ENCODE measurements around the gene TSPAN9. TPM values are rescaled to one million over a fixed set of nuclear protein-coding genes. Genes with fewer than 3 reads are reported as not detected.
A peak's percentile ranks its signal among the peaks of the same experiment; 100 is the strongest.

TSPAN9 gene, protein sequence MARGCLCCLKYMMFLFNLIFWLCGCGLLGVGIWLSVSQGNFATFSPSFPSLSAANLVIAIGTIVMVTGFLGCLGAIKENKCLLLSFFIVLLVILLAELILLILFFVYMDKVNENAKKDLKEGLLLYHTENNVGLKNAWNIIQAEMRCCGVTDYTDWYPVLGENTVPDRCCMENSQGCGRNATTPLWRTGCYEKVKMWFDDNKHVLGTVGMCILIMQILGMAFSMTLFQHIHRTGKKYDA
- 21.4 TPM for polyA plus RNA-seq (2012; ENCODE audit: insufficient read length, low read depth)

DNA sequence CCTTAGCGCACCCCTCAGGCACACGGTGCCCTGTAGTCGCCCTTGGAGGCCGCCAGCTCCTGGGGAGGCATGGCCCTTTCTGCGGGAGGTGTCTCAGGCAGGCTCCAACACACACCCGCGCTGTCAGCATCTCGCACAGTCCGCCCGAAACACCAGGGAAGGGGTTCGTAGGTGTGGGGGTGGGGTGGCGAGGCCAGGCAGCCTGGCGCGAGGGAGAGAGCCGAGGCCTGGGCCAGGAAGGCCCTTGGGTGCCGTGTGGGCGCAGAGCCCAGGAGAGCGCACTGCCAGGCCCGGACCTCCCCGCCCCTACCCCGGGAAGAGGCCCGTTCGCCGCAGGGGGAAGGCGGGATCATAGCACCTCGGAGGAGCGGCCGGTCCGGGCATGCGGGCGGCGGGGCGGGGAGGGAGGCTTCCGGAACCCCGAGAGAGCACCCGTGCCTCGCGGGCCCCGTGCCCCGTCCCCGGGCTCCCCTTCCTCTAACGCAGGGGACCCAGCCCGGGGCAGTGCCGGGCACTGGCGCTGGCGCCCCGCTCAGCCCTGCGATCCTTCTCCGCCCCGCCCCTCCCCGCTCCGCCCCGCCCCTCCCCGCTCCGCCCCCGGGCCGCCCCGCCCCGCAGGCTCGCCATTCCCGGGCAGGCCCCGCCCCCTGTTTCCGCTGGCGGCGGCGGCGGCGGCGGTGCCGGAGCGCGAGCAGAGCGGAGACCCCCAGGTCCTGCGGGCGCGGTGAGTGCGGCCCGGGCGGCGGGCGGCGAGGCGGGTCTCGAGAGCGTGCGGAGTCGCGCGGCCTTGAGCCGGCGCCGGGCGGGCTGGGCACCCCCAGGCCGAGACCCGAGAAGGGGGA is at the start of gene TSPAN9:
TSS of gene TSPAN9 (plus strand) at position 650 of the 842 bp plus-strand sequence. CDS start 123,815 bp downstream, outside the sequence.
- TF ChIP-seq TAF1 (IDR thresholded peaks at IDR 0.05; ENCODE audit: borderline replicate concordance, insufficient read depth, low read length): 0 out of 2 replicates have a peak, but pooled peaks have one; percentile 38
- TF ChIP-seq POLR2AphosphoS5 (IDR thresholded peaks at IDR 0.05; ENCODE audit: low read depth, low read length): peak; percentile 42; the same call in 1 of the 2 replicates
- TF ChIP-seq FOXP2 (optimal IDR thresholded peaks at IDR 0.05; ENCODE audit: borderline replicate concordance, extremely low read depth, extremely low read length, insufficient read depth): no peak

DNA sequence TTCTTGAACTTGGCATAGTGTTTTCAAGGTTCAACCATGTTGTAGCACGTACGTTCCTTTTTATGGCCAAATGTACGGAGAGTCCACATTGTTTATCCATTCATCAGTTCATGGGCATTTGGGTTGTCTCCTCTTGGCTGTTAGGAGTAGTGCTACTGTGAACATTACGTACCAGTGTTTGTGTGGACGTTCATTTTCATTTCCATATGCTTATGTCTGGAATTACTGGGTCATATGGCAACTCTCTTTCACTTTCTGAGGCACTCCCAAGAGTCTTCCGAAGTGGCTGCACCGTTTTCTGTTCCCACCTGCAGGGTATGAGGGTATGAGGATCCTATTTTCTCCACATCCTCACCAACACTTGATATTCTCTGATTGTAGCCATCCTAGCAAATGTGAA is 49.1 kb upstream of the TSPAN9 start:
- TF ChIP-seq, protein P1, sequence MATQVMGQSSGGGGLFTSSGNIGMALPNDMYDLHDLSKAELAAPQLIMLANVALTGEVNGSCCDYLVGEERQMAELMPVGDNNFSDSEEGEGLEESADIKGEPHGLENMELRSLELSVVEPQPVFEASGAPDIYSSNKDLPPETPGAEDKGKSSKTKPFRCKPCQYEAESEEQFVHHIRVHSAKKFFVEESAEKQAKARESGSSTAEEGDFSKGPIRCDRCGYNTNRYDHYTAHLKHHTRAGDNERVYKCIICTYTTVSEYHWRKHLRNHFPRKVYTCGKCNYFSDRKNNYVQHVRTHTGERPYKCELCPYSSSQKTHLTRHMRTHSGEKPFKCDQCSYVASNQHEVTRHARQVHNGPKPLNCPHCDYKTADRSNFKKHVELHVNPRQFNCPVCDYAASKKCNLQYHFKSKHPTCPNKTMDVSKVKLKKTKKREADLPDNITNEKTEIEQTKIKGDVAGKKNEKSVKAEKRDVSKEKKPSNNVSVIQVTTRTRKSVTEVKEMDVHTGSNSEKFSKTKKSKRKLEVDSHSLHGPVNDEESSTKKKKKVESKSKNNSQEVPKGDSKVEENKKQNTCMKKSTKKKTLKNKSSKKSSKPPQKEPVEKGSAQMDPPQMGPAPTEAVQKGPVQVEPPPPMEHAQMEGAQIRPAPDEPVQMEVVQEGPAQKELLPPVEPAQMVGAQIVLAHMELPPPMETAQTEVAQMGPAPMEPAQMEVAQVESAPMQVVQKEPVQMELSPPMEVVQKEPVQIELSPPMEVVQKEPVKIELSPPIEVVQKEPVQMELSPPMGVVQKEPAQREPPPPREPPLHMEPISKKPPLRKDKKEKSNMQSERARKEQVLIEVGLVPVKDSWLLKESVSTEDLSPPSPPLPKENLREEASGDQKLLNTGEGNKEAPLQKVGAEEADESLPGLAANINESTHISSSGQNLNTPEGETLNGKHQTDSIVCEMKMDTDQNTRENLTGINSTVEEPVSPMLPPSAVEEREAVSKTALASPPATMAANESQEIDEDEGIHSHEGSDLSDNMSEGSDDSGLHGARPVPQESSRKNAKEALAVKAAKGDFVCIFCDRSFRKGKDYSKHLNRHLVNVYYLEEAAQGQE (IDR thresholded peaks at IDR 0.05; ENCODE audit: insufficient read depth in 1 of 2, low read depth in 2 of 2, low read length in 2 of 2): no peak
- TF ChIP-seq SIN3A (IDR thresholded peaks at IDR 0.05; ENCODE audit: borderline replicate concordance, insufficient read depth, low read length): no peak
- no peak for TF ChIP-seq TAF1 (IDR thresholded peaks at IDR 0.05; ENCODE audit: borderline replicate concordance, insufficient read depth, low read length)
- TF ChIP-seq POLR2AphosphoS5 (IDR thresholded peaks at IDR 0.05; ENCODE audit: low read depth, low read length): no peak
- TF ChIP-seq FOXP2 (optimal IDR thresholded peaks at IDR 0.05; ENCODE audit: borderline replicate concordance, extremely low read depth, extremely low read length, insufficient read depth): no peak

DNA sequence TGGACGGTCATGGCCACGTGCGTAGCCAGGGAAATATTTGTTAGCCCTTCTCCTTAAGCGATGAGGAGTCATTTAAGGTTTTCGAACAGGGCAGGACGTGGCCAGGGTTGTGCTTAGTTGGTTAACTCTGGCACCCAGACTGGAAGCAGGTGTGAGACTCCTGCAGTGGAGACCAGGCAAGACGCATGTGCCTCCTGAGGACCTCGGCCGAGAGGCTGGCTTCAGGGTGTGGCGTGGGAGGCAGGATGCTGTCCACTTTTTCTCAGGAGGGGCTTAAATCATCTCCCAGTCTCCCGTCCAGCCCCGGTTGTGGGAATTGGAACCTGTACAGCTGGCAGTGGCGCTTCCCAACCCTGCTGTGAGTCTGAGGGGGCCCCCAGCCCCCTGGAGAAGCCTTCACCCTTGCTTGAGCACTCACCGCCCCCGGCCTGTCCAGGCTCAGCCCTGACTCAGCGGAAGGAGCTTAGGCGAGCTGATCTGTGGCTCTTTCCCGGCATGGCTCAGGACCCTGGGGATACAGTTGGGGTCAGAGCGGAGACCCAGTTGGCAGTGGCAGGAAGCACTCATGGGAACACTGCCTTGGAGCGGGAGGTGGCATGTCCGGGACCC is 46.3 kb upstream of the TSPAN9 start:
- TF ChIP-seq POLR2AphosphoS5 (IDR thresholded peaks at IDR 0.05; ENCODE audit: low read depth, low read length): no peak
- TF ChIP-seq SIN3A (IDR thresholded peaks at IDR 0.05; ENCODE audit: borderline replicate concordance, insufficient read depth, low read length): no peak
- TF ChIP-seq FOXP2 (optimal IDR thresholded peaks at IDR 0.05; ENCODE audit: borderline replicate concordance, extremely low read depth, extremely low read length, insufficient read depth): no peak
- TF ChIP-seq, protein P1 (IDR thresholded peaks at IDR 0.05; ENCODE audit: insufficient read depth in 1 of 2, low read depth in 2 of 2, low read length in 2 of 2): no peak
- no peak for TF ChIP-seq TAF1 (IDR thresholded peaks at IDR 0.05; ENCODE audit: borderline replicate concordance, insufficient read depth, low read length)

DNA sequence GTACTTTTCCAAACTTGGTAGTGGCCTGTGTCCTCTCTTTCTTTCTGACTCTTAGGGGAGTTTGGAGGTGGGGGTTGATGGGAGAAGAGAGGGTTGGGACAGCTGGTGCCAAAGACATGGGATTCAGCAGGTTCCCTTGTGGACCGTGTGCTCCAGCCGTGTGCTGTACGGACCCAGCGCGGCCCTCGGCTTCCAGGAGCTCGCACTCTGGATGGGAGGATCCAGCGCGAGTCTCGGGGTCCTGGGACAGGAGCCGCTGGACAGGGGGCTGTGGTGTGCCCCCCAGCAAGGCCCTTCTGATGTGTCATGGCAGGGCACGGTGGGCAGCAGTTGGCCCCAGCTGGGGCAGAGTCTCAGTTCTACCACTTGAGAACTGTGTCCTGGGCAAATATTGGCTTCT is 45.0 kb upstream of the TSPAN9 start:
- TF ChIP-seq TAF1 (IDR thresholded peaks at IDR 0.05; ENCODE audit: borderline replicate concordance, insufficient read depth, low read length): no peak

DNA sequence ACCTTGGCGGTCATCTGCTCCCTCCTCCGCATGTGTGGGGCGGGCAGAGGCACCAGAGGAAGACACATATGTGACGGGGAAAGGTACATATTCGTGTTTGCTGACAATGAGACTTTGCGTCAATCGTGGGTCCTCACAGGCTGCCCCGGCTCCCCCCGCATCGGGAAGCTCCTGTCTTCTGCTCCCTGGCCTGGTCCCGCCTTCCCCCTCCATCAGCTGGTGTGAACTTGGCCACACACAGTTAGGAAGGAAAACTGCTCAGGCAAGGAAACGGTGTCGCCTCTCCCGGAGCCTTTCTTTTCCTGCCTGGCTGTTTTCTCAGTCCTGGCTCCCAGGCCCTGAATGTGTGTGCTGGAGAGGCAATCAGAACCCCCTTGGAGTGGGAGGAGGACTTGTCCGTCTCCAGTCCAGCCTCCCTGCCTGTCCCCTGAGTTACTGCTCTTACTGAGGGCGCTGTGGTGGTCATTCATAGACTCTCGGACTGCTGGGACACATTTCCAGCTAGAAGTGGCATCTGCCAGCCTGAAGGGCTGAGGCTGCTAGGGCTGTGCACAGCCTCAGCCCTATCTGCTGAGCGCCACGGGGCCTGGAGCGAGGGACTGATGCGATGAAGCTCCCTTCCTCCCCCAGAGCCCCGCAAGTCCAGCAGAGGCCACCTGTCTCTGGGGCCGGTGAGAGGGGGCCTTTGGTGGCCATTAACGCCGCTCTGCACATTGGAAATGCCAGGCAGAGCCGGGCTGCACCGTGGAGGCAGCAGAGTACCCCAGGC is 44.2 kb upstream of the TSPAN9 start:
- TF ChIP-seq SIN3A (IDR thresholded peaks at IDR 0.05; ENCODE audit: borderline replicate concordance, insufficient read depth, low read length): no peak

DNA sequence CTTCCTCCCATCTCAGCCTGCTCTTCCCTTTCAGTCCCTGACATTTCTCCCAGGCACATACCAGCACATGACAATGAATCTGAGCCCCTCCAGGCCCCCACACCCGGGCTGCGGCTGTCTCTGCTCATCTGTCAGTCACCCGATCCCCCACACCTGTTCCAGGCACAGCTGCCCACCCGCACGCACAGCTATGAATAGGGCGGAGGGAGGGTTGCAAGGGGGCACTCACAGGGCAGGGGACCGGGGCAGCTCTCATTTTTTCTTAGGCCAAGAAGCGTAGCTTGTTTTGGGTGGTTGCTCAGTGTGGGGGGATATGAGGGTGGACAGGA is 43.7 kb upstream of the TSPAN9 start:
- TF ChIP-seq TAF1 (IDR thresholded peaks at IDR 0.05; ENCODE audit: borderline replicate concordance, insufficient read depth, low read length) (no peak), SIN3A (IDR thresholded peaks at IDR 0.05; ENCODE audit: borderline replicate concordance, insufficient read depth, low read length) (no peak), FOXP2 (optimal IDR thresholded peaks at IDR 0.05; ENCODE audit: borderline replicate concordance, extremely low read depth, extremely low read length, insufficient read depth) (no peak), POLR2AphosphoS5 (IDR thresholded peaks at IDR 0.05; ENCODE audit: low read depth, low read length) (no peak)
- TF ChIP-seq, protein P1 (IDR thresholded peaks at IDR 0.05; ENCODE audit: insufficient read depth in 1 of 2, low read depth in 2 of 2, low read length in 2 of 2): no peak
